HG02623 (cell line): Measurements from ENCODE around the gene C13orf46.

Experiments
- ATAC-seq: cut with Tn5 transposase; IDR thresholded peaks from one replicate; pipeline ENCODE4 v1.9.1; 2021; ENCODE audit warnings: moderate library complexity; ENCODE audit not compliant: unreplicated experiment

C13orf46 gene

GRCh38 chr13:113972451-113973217 is 1.2 kb downstream of the C13orf46 start:
- ATAC-seq, result no peak

GRCh38 chr13:113971471-113972231 is 2.2 kb downstream of the C13orf46 start:
- ATAC-seq, result no peak

GRCh38 chr13:113970810-113971470 is 2.9 kb downstream of the C13orf46 start:
- no peak for ATAC-seq

- ATAC-seq, result no peak
These were observed 3.8 kb downstream of the C13orf46 start for GRCh38 chr13:113969973-113970611.

- no peak for ATAC-seq
These were observed 4.4 kb downstream of the C13orf46 start for GRCh38 chr13:113969311-113969972.

- no peak for ATAC-seq
These were observed 5.2 kb downstream of the C13orf46 start for GRCh38 chr13:113968463-113969310.

- no peak for ATAC-seq
These were observed 6.0 kb downstream of the C13orf46 start for GRCh38 chr13:113967729-113968462.

GRCh38 chr13:113967206-113967720 is 6.6 kb downstream of the C13orf46 start:
- ATAC-seq, result no peak

GRCh38 chr13:113965968-113966884 is 7.7 kb downstream of the C13orf46 start:
- no peak for ATAC-seq

GRCh38 chr13:113965383-113965874 is 8.4 kb downstream of the C13orf46 start:
- no peak for ATAC-seq

- ATAC-seq, result no peak
These were observed 9.5 kb downstream of the C13orf46 start for GRCh38 chr13:113964251-113964995.

GRCh38 chr13:113963376-113963775 is 10.5 kb downstream of the C13orf46 start:
- ATAC-seq, result no peak

- ATAC-seq, result no peak
These were observed 10.9 kb downstream of the C13orf46 start for GRCh38 chr13:113962975-113963374.

GRCh38 chr13:113962386-113962785 is 11.5 kb downstream of the C13orf46 start:
- no peak for ATAC-seq

GRCh38 chr13:113960276-113960948 is 13.5 kb downstream of the C13orf46 start:
- ATAC-seq, result no peak

- no peak for ATAC-seq
These were observed 14.7 kb downstream of the C13orf46 start for GRCh38 chr13:113959198-113959597.
